Measurements from ENCODE around the gene TAS1R3.

The TAS1R3 gene

DNA sequence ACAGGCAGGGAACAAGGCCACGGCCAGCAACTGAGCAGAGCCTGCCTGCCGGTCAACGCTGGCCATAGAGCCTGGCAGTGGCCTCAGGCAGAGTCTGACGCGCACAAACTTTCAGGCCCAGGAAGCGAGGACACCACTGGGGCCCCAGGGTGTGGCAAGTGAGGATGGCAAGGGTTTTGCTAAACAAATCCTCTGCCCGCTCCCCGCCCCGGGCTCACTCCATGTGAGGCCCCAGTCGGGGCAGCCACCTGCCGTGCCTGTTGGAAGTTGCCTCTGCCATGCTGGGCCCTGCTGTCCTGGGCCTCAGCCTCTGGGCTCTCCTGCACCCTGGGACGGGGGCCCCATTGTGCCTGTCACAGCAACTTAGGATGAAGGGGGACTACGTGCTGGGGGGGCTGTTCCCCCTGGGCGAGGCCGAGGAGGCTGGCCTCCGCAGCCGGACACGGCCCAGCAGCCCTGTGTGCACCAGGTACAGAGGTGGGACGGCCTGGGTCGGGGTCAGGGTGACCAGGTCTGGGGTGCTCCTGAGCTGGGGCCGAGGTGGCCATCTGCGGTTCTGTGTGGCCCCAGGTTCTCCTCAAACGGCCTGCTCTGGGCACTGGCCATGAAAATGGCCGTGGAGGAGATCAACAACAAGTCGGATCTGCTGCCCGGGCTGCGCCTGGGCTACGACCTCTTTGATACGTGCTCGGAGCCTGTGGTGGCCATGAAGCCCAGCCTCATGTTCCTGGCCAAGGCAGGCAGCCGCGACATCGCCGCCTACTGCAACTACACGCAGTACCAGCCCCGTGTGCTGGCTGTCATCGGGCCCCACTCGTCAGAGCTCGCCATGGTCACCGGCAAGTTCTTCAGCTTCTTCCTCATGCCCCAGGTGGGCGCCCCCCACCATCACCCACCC lies at the start of gene TAS1R3:
Gene TAS1R3, plus strand, starts transcription at position 213 of the 898 bp plus-strand sequence. Its CDS starts 66 bp downstream, at position 279.
- no peak for DNase-seq (ENCODE audit: low read depth in 2 of 2)
- H3K4me3 ChIP-seq (replicated peaks in 1 of 2; ENCODE audit: low read depth in 2 of 2, low read length in 2 of 2): no peak within 1 kb of the TSS
- no peak for TF ChIP-seq CTCF (IDR thresholded peaks at IDR 0.05; ENCODE audit: low read depth, low read length)

DNA sequence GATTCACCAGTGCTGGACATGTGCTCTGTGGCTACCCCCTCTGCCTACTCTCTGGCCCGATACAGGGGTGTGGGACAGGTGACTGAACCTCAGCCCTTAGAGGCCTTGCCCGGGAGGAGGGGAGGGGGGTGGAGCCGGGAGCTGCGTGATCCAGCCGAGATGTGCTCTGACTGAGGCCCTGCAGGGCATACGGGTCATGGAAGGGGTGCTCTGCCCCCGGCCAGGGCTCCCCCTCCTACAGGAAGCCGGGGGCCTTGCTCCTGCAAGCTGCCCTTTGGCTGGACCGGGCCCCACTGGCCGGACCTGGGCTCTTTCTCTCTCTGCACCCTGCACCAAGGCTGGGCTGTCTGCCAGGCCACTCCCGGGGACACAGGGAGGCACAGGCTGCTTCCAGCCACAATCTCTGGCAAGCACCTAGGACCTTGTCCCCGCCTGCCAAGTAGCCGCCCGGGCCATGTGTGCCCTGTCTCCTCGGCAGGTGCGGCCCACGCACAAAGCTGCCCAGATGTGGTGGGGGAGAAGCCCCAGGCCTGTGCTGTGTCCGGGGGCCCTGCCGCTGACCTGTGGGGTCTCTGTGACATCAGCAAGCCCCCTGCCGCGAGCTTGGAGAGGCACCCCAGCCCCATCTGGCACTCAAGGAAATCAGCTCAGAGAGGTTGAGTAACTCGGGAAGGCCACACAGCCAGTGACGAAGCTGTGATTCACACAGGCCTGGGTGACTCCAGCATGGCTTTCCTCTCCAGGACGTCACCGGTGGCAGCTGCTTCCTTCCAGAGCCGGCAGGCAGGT lies 49.4 kb upstream of the TAS1R3 start:
- TF ChIP-seq CTCF (IDR thresholded peaks at IDR 0.05; ENCODE audit: low read depth, low read length): no peak
- H3K4me3 ChIP-seq (replicated peaks in 1 of 2; ENCODE audit: low read depth in 2 of 2, low read length in 2 of 2): no peak overlapping the region
- DNase-seq (ENCODE audit: low read depth in 2 of 2): peak in 1 of 2 donors; percentile 88

GRCh38 chr1:1282998-1283397 lies 48.1 kb upstream of the TAS1R3 start:
- DNase-seq (ENCODE audit: low read depth in 2 of 2): peak in 1 of 2 donors; percentile 72
- H3K4me3 ChIP-seq (replicated peaks in 1 of 2; ENCODE audit: low read depth in 2 of 2, low read length in 2 of 2): no peak overlapping the region
- no peak for TF ChIP-seq CTCF (IDR thresholded peaks at IDR 0.05; ENCODE audit: low read depth, low read length)

- no peak overlapping the region for H3K4me3 ChIP-seq (replicated peaks in 1 of 2; ENCODE audit: low read depth in 2 of 2, low read length in 2 of 2)
- no peak for TF ChIP-seq CTCF (IDR thresholded peaks at IDR 0.05; ENCODE audit: low read depth, low read length)
- peak in 1 of 2 donors; percentile 21 for DNase-seq (ENCODE audit: low read depth in 2 of 2)
Measured at GRCh38 chr1:1283821-1284220, 47.3 kb upstream of the TAS1R3 start.

GRCh38 chr1:1284221-1285101 lies 46.6 kb upstream of the TAS1R3 start:
- TF ChIP-seq CTCF (IDR thresholded peaks at IDR 0.05; ENCODE audit: low read depth, low read length): no peak
- H3K4me3 ChIP-seq (replicated peaks in 1 of 2; ENCODE audit: low read depth in 2 of 2, low read length in 2 of 2): no peak overlapping the region
- DNase-seq (ENCODE audit: low read depth in 2 of 2): no peak

GRCh38 chr1:1285102-1285571 lies 45.9 kb upstream of the TAS1R3 start:
- no peak for DNase-seq (ENCODE audit: low read depth in 2 of 2)
- TF ChIP-seq CTCF (IDR thresholded peaks at IDR 0.05; ENCODE audit: low read depth, low read length): no peak

More at GRCh38 chr1:1285102-1285571, 45.9 kb upstream of the TAS1R3 start:
- H3K4me3 ChIP-seq (replicated peaks in 1 of 2; ENCODE audit: low read depth in 2 of 2, low read length in 2 of 2): no peak overlapping the region
